Trophoblast cell (in vitro differentiated cells and primary cell): Measurements from ENCODE around the gene RIN3.

Experiments used
- DNase-seq, 2 donors: peaks; one replicate each; pipeline ENCODE4 v3.0.0-alpha.2; 2016
- H2AFZ ChIP-seq: 2 replicates; pipeline ENCODE4 v1.6.1; 2013; ENCODE audit warnings: low read length, moderate library complexity, mild to moderate bottlenecking; ENCODE audit not compliant: insufficient read depth, poor library complexity
- H2AK5ac ChIP-seq: 2 replicates; pipeline ENCODE4 v1.6.1; 2013; ENCODE audit warnings: mild to moderate bottlenecking, low read length
- H2BK120ac ChIP-seq: 2 replicates; pipeline ENCODE4 v1.6.1; 2013; ENCODE audit warnings: low read length, mild to moderate bottlenecking, moderate library complexity; ENCODE audit not compliant: insufficient read depth, poor library complexity
- H2BK12ac ChIP-seq: 2 replicates; pipeline ENCODE4 v1.6.1; 2013; ENCODE audit warnings: mild to moderate bottlenecking, low read length, moderate library complexity
- H2BK5ac ChIP-seq: 2 replicates; pipeline ENCODE4 v1.6.1; 2013; ENCODE audit warnings: low read length, low read depth, moderate library complexity, mild to moderate bottlenecking; ENCODE audit not compliant: poor library complexity
- H3K14ac ChIP-seq: 2 replicates; pipeline ENCODE4 v1.6.1; 2013; ENCODE audit warnings: mild to moderate bottlenecking, low read length
- H3K18ac ChIP-seq: 2 replicates; pipeline ENCODE4 v1.6.1; 2013; ENCODE audit warnings: mild to moderate bottlenecking, low read length
- H3K23ac ChIP-seq: 2 replicates; pipeline ENCODE4 v1.6.1; 2013; ENCODE audit warnings: low read length
- H3K27ac ChIP-seq: 2 replicates; pipeline ENCODE4 v1.5.1; 2013; ENCODE audit warnings: low read depth, mild to moderate bottlenecking, inconsistent platforms, low read length, moderate library complexity
- H3K27me3 ChIP-seq: 2 replicates; pipeline ENCODE4 v1.6.1; 2013; ENCODE audit warnings: inconsistent platforms, mild to moderate bottlenecking, low read length, moderate library complexity; ENCODE audit not compliant: insufficient read depth
- H3K36me3 ChIP-seq, 2 experiments: 1 replicate in 1 of 2; 2 replicates in 1 of 2; pipeline ENCODE4 v1.6.1; 2013; ENCODE audit warnings: low read length in 2 of 2, mild to moderate bottlenecking in 2 of 2, moderate library complexity in 1 of 2; ENCODE audit not compliant: insufficient read depth in 2 of 2, control insufficient read depth in 1 of 2
- H3K4ac ChIP-seq: 2 replicates; pipeline ENCODE4 v1.6.1; 2013; ENCODE audit warnings: low read depth, mild to moderate bottlenecking, low read length, moderate library complexity
- H3K4me1 ChIP-seq, 2 experiments: 1 replicate in 1 of 2; 2 replicates in 1 of 2; pipeline ENCODE4 v1.6.1; 2013; ENCODE audit warnings: low read length in 2 of 2, mild to moderate bottlenecking in 2 of 2, moderate library complexity in 1 of 2; ENCODE audit not compliant: insufficient read depth in 2 of 2, control insufficient read depth in 1 of 2
- H3K4me2 ChIP-seq: 2 replicates; pipeline ENCODE4 v1.6.1; 2013; ENCODE audit warnings: inconsistent platforms, mild to moderate bottlenecking, low read length, moderate library complexity
- H3K4me3 ChIP-seq: 2 replicates; pipeline ENCODE4 v1.5.1; 2013; ENCODE audit warnings: mild to moderate bottlenecking, low read depth, low read length, inconsistent platforms
- H3K79me1 ChIP-seq: one replicate; pipeline ENCODE4 v1.6.1; 2013; ENCODE audit warnings: low read length
- H3K79me2 ChIP-seq: 2 replicates; pipeline ENCODE4 v1.6.1; 2013; ENCODE audit warnings: low read length, mild to moderate bottlenecking; ENCODE audit not compliant: control insufficient read depth, insufficient read depth, poor library complexity
- H3K9ac ChIP-seq: 2 replicates; pipeline ENCODE4 v1.6.1; 2013; ENCODE audit warnings: mild to moderate bottlenecking, low read length
- H3K9me3 ChIP-seq: 2 replicates; pipeline ENCODE4 v1.6.1; 2013; ENCODE audit warnings: low read depth, mild to moderate bottlenecking, control low read depth, inconsistent platforms, low read length; ENCODE audit not compliant: insufficient read depth
- H4K12ac ChIP-seq: 2 replicates; pipeline ENCODE4 v1.6.1; 2013; ENCODE audit warnings: low read depth, mild to moderate bottlenecking, low read length, moderate library complexity
- H4K8ac ChIP-seq: 2 replicates; pipeline ENCODE4 v1.6.1; 2013; ENCODE audit warnings: low read depth, mild to moderate bottlenecking, low read length, moderate library complexity
- H4K91ac ChIP-seq: one replicate; pipeline ENCODE4 v1.6.1; 2013; ENCODE audit warnings: low read depth, mild to moderate bottlenecking, low read length, moderate library complexity
- whole genome bisulfite sequencing: extraction: QIAGEN DNeasy Blood & Tissue Kit; methylation state at CpG from one replicate; pipeline ENCODE4 v1.1.7; 2013; ENCODE audit warnings: missing lambda C conversion rate; ENCODE audit not compliant: insufficient read length, insufficient coverage; ENCODE audit errors: extremely low coverage; 5-methylcytosine and 5-hydroxymethylcytosine counted together

RIN3 gene

GRCh38 chr14:92481386-92481785, 32.2 kb upstream of the RIN3 start:
- Histone ChIP-seq H3K23ac (no peak overlapping the region), H2BK12ac (no peak overlapping the region), H3K27me3 (no peaks in the 10 kb centered on the region), H2BK5ac (no peak overlapping the region), H3K9me3 (peaks cover 3% of the 10 kb centered on the region), H2BK120ac (no peak overlapping the region), H3K79me2 (no peaks in the 10 kb centered on the region), H2AFZ (no peak overlapping the region), H2AK5ac (no peak overlapping the region), H3K79me1 (no peaks in the 10 kb centered on the region), H3K4me1 (no peaks in the 10 kb centered on the region), H3K9ac (no peak overlapping the region), H3K14ac (no peak overlapping the region), H3K36me3 (no peaks in the 10 kb centered on the region), H3K4ac (no peak overlapping the region), H3K27ac (no peak overlapping the region), H4K12ac (no peak overlapping the region), H3K18ac (no peak overlapping the region), H4K8ac (no peak overlapping the region), H4K91ac (no peak overlapping the region), H3K4me3 (no peak overlapping the region), H3K4me2 (no peak overlapping the region)
- no peak for DNase-seq
- no CpG with 5 or more reads among the region's 1 CpG for WGBS

GRCh38 chr14:92481811-92482555, 31.6 kb upstream of the RIN3 start:
- no peaks in the 10 kb centered on the region for H3K4me1 ChIP-seq
- no CpG with 5 or more reads among the region's 1 CpG for WGBS
- H3K14ac ChIP-seq: no peak overlapping the region
- no peak overlapping the region for H2BK12ac ChIP-seq
- no peak overlapping the region for H3K23ac ChIP-seq
- no peaks in the 10 kb centered on the region for H3K36me3 ChIP-seq
- H4K12ac ChIP-seq: no peak overlapping the region
- H2BK120ac ChIP-seq: no peak overlapping the region
- no peak overlapping the region for H4K8ac ChIP-seq
- H3K4me2 ChIP-seq: no peak overlapping the region
- DNase-seq: no peak
- no peaks in the 10 kb centered on the region for H3K79me2 ChIP-seq
- no peaks in the 10 kb centered on the region for H3K79me1 ChIP-seq
- no peak overlapping the region for H3K4me3 ChIP-seq
- no peak overlapping the region for H2AFZ ChIP-seq
- no peak overlapping the region for H4K91ac ChIP-seq
- H3K9ac ChIP-seq: no peak overlapping the region
- peaks cover 3% of the 10 kb centered on the region for H3K9me3 ChIP-seq
- H2BK5ac ChIP-seq: no peak overlapping the region
- H2AK5ac ChIP-seq: no peak overlapping the region
- H3K27me3 ChIP-seq: no peaks in the 10 kb centered on the region
- H3K4ac ChIP-seq: no peak overlapping the region
- H3K18ac ChIP-seq: no peak overlapping the region
- no peak overlapping the region for H3K27ac ChIP-seq

GRCh38 chr14:92482621-92483319, 30.8 kb upstream of the RIN3 start:
- no peak overlapping the region for H3K18ac ChIP-seq
- peaks cover 0 to 2% of the 10 kb centered on the region in 2 experiments for H3K4me1 ChIP-seq
- H2AK5ac ChIP-seq: no peak overlapping the region
- H3K9ac ChIP-seq: no peak overlapping the region
- no peaks in the 10 kb centered on the region for H3K36me3 ChIP-seq
- no peak overlapping the region for H2BK120ac ChIP-seq
- H3K27me3 ChIP-seq: no peaks in the 10 kb centered on the region
- H2BK12ac ChIP-seq: no peak overlapping the region
- no peaks in the 10 kb centered on the region for H3K79me1 ChIP-seq
- H3K4me3 ChIP-seq: no peak overlapping the region
- H3K79me2 ChIP-seq: no peaks in the 10 kb centered on the region
- H2AFZ ChIP-seq: no peak overlapping the region
- H3K4ac ChIP-seq: no peak overlapping the region
- H4K8ac ChIP-seq: no peak overlapping the region
- no peak for DNase-seq
- H2BK5ac ChIP-seq: no peak overlapping the region
- no peak overlapping the region for H3K4me2 ChIP-seq
- no CpG with 5 or more reads among the region's 9 CpGs for WGBS
- no peak overlapping the region for H3K27ac ChIP-seq
- no peak overlapping the region for H3K14ac ChIP-seq
- H4K91ac ChIP-seq: no peak overlapping the region
- no peak overlapping the region for H4K12ac ChIP-seq
- peaks cover 3% of the 10 kb centered on the region for H3K9me3 ChIP-seq
- H3K23ac ChIP-seq: no peak overlapping the region

- H3K36me3 ChIP-seq: no peaks in the 10 kb centered on the region
- no peak overlapping the region for H4K91ac ChIP-seq
- no CpG with 5 or more reads among the region's 7 CpGs for WGBS
- no peak overlapping the region for H2AK5ac ChIP-seq
- H3K23ac ChIP-seq: no peak overlapping the region
- H3K4me3 ChIP-seq: no peak overlapping the region
- no peaks in the 10 kb centered on the region for H3K79me2 ChIP-seq
- H3K4ac ChIP-seq: no peak overlapping the region
- no peak overlapping the region for H3K4me2 ChIP-seq
- no peaks in the 10 kb centered on the region for H3K27me3 ChIP-seq
- H3K18ac ChIP-seq: no peak overlapping the region
- no peak overlapping the region for H2BK5ac ChIP-seq
- H2BK12ac ChIP-seq: no peak overlapping the region
- H3K9ac ChIP-seq: no peak overlapping the region
- H4K8ac ChIP-seq: no peak overlapping the region
- peaks cover under 1 to 2% of the 10 kb centered on the region in 2 experiments for H3K4me1 ChIP-seq
- DNase-seq: no peak
- no peak overlapping the region for H4K12ac ChIP-seq
- H3K27ac ChIP-seq: no peak overlapping the region
- no peaks in the 10 kb centered on the region for H3K79me1 ChIP-seq
- H2AFZ ChIP-seq: no peak overlapping the region
- H3K9me3 ChIP-seq: peaks cover 3% of the 10 kb centered on the region
- no peak overlapping the region for H3K14ac ChIP-seq
- H2BK120ac ChIP-seq: no peak overlapping the region
Measured at GRCh38 chr14:92484132-92484823, 29.3 kb upstream of the RIN3 start.
